NOMO-1 (cell line): ENCODE measurements around the gene ACMSD.
A peak's percentile ranks its signal among the peaks of the same experiment; 100 is the strongest.
"Not testable (repeated sequence)": the region's sequence is repeated elsewhere in the genome, so short reads cannot be mapped to it uniquely, and the experiment has no call there.

Experiments used
- DNase-seq, 2 experiments: peaks; one replicate each; lab custom pipeline; 2025; ENCODE audit not compliant: unreplicated experiment in 2 of 2; lab: John Stamatoyannopoulos, UW

ACMSD gene

GRCh38 chr2:134905168-134905567 is 66.8 kb downstream of the ACMSD start:
- no peak for DNase-seq

- DNase-seq: no peak
These were observed 68.3 kb downstream of the ACMSD start for GRCh38 chr2:134906726-134907125.

- DNase-seq: not testable (repeated sequence)
These were observed 69.2 kb downstream of the ACMSD start for GRCh38 chr2:134907441-134908116.

DNA sequence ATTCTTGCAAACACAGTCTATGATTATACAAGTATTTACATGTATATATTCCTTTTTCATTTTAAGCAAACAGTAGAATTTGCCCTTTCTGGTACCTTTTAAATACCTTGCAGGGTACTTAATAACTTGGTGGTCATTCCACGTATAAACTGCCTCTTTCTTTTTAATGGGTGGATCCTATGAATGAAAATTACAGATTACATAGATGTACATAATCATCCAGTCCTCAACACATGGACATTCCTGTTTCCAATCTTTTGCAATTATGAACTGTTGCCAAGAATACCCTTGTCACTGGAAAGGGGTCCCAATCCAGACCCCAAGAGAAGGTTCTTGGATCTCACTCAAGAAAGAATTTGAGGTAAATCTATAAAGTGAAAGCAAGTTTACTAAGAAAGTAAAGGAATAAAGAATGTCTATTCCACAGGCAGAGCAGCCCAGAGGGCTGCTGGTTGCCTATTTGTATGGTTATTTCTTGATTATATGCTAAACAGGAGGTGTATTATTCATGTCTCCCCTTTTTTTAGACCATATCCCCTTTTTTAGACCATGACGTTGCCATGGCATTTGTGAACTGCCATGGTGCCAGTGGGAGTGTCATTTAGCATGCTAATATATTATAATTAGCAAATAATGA is 72.5 kb downstream of the ACMSD start:
- DNase-seq: no peak

GRCh38 chr2:134911400-134911785 is 73.0 kb downstream of the ACMSD start:
- DNase-seq: no peak

- DNase-seq: no peak
These were observed 73.9 kb downstream of the ACMSD start for GRCh38 chr2:134912361-134912760.

- peak in 1 of 2 experiments; percentile 27 for DNase-seq
These were observed 79.0 kb downstream of the ACMSD start for GRCh38 chr2:134917360-134917865.

DNA sequence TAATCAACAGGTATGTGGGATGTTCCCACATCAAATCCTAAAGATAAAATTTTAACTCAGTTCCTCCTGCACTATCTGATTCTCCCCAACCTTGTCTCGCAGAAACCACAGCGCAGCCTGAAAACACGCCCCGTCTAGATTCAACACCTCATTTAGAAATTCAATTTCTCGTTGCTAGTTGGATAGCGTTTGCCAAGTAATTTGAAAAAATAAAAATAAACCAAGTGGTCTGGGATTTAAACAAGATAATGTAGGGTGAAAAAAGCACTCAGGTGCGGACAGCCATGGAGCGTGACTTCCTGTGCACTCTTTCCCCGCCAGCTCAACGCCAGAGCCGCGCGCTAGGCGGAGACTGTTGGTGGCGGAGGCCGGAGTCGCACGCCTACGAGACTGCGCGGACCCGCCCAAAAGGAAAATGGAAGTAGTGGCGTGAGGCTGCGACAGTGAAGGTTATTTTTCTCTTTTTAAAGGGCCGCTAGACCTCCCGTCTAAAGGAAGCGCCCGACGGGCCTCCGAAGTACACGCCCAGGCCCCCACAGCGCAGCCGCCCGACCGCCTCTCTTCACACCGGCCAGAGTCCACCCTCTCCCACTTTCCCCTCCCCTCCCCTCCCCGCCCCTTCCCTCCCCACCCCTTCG is 79.6 kb downstream of the ACMSD start:
- DNase-seq: peak; percentile 97 to 99

DNA sequence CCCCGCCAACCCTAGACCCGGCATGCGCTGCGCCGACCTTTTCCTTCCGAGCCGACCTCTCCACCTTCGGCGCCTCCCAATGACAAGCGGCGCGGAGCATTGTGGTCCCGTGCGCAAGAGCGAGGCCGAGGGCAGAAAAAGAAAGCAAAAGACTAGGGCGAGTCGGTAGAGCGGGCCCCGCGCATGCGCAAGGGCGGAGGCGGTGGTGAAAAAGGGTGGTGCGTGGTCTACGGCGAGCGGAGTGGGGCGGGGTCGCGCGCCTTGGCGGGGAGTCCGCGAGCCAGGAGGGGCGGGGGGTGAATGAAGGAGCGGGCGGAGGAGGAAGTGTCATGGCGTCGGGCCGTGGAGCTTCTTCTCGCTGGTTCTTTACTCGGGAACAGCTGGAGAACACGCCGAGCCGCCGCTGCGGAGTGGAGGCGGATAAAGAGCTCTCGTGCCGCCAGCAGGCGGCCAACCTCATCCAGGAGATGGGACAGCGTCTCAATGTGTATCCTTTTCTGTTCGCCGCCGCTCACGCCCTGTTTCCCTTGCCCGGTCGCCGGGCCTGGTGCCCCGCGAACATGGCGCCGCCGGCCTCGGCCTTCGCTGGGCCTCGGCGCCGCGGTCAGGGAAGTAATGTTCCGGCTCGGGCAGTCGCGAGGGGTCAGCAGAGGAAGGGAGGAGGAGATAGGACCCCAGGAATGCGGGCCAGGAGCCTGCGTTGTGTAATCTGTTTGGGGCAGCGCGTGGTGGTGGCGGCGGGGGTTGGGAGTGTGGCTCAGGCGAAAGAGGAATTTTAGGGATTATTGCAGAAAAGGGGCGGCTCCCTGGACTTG is 80.3 kb downstream of the ACMSD start, which contains the start of gene CCNT2:
TSS of gene CCNT2 (plus strand) at position 297 of the 815 bp plus-strand sequence. CDS start at position 330, 33 bp downstream.
- peak; percentile 98 to 99 for DNase-seq

DNA sequence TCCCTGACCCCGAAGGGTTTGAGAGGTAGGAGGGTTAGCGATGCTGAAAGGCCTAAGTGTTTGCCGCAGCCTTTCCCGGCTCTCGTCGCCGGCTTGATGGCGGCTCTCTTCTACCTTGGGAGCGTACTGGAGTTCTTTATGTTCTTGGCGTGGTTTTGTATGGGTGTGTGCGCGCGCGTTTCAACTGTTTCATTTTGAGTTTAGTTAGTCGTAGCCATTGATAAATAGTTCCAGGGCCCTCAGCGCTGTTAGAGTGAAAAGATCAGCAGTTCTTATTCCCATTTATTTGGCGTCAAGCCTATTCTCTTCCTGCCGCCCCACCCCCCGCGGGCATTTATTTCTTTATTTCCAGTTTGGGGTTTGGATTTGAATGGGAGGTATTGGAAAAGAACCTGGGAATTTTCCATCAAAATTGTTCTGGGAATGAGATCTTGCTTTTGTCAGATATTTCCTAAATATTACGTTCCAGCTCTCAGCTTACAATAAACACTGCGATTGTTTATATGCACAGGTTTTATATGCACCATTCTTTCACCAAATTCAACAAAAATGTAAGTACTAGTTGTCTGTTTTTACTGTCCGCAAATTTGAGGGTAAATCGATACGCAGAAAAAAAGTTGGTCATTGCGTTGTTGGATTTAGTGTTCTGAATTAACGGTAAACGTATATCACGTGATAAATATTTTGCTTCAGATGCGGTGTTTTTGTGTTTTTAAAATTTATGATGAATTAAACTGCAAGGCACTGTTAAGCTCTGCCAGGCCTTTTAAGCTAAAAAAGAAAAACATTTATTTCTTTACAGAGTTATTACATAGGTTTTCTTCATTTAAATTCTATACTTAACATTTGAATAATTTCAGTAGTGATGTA is 81.2 kb downstream of the ACMSD start:
- DNase-seq: peak; percentile 10 to 31

- DNase-seq: no peak
These were observed 86.5 kb downstream of the ACMSD start for GRCh38 chr2:134924912-134925311.

GRCh38 chr2:134926231-134926931 is 88.0 kb downstream of the ACMSD start:
- no peak for DNase-seq

DNA sequence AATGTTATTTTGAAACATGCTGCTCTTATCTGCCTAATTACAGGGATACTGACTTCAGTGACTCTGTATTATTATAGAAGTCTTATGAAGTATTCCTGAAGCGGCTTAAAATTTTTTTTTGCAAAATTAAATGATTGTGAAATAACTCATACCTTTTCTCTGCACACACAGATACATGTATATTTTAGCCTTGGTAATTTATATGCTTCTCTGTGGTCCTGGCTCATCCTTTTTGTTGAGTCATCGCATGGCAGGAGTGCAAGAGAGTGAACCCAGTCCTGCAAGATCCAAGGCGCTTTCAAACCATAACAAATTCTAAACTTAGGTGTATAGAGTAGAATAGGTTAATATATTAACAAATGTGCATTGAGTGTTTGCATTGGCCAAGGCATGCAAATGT is 88.8 kb downstream of the ACMSD start:
- DNase-seq: no peak

DNA sequence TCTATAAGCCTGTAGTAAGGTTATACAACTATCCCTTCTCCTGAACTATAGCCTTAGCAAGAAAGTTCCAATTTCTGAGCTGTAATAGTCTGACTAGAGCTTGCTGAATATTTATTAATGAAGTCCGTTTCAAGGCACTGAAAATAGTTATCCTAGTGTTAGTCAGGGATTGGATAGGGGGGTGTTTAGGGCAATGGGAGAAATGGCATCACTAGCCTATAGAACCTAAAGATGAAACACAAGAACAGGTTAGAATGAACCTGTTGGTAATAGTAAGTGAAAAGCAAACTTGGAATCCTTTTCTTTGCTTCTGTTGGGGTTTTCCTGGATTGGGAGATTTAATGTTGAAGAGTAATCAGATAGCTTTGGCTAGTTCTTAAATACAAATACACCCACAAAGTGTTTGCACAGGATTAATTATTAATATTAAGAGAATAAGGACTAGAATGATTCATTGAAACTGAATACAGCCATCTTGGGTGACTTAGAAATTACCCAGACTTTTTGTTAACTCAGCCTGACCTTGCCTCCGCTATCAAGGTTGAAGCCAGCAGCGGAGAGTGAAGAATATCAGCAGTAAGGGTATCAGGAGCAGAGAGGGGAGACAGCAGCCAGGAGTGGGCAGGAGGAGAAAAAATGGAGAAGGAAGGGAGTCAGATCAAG is 94.6 kb downstream of the ACMSD start:
- DNase-seq: no peak

- DNase-seq: no peak
These were observed 95.3 kb downstream of the ACMSD start for GRCh38 chr2:134933732-134934131.

DNA sequence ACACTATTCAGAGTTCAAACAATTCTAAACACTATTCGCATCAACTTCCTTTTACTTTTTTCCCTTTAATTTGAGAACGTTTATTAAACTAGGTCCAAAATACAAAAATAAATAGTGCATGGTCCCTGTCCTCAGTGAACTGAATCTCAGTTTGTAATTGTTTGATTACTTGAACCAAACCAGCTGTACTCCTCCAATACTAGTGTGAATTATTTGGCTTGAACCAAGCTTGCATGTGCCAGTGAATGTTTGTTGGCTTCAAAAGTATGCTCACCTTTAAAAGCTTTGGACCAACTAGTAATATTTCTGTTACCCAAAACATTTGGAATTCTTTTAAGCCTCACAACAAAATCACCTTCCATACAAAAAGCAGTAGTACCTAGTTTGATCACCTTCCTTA is 95.7 kb downstream of the ACMSD start:
- DNase-seq: no peak

- peak in 1 of 2 experiments; percentile 23 for DNase-seq
These were observed 96.2 kb downstream of the ACMSD start for GRCh38 chr2:134934641-134935040.

DNA sequence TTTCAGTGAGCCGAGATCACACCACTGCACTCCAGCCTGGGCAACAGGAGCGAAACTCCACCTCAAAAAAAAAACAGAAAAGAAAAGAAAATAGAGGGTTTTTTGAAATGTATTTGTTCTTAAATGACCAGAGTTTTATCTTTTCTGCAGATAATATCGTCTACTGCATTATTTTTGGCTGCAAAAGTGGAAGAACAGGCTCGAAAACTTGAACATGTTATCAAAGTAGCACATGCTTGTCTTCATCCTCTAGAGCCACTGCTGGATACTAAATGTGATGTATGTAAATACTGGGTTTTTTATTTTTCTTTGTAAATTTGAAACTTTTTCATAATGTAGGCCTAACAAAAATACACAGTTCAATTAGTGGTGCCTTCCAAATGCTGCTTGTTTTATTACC is 98.3 kb downstream of the ACMSD start:
- no peak for DNase-seq

GRCh38 chr2:134943540-134943939 is 105.1 kb downstream of the ACMSD start:
- DNase-seq: peak; percentile 45 to 91
